LNCaP clone FGC (cell line): ENCODE results near the gene SMARCD3.

Experiments used
- DNase-seq: peaks from one replicate; pipeline ENCODE4 v3.0.0-alpha.2; 2011; ENCODE audit warnings: low read depth
- H3K4me3 ChIP-seq: 2 replicates; pipeline ENCODE4 v1.5.1; 2011; ENCODE audit warnings: mild to moderate bottlenecking, low read depth, low read length, control low read depth
- TF ChIP-seq, protein P1 (sequence below): IDR thresholded peaks from 2 replicates; pipeline ENCODE4 v1.5.1; 2012; ENCODE audit warnings: mild to moderate bottlenecking; ENCODE audit not compliant: control insufficient read depth, insufficient read depth; ENCODE audit errors: extremely low read depth

SMARCD3 gene

GRCh38 chr7:151248346-151249033, at the start of gene SMARCD3:
TSS of gene SMARCD3 (minus strand) at chr7:151248694. CDS start at chr7:151248562, 132 bp downstream.
- peak within 1 kb of the TSS; percentile 46 for H3K4me3 ChIP-seq
- DNase-seq, result no peak
- TF ChIP-seq, protein P1, sequence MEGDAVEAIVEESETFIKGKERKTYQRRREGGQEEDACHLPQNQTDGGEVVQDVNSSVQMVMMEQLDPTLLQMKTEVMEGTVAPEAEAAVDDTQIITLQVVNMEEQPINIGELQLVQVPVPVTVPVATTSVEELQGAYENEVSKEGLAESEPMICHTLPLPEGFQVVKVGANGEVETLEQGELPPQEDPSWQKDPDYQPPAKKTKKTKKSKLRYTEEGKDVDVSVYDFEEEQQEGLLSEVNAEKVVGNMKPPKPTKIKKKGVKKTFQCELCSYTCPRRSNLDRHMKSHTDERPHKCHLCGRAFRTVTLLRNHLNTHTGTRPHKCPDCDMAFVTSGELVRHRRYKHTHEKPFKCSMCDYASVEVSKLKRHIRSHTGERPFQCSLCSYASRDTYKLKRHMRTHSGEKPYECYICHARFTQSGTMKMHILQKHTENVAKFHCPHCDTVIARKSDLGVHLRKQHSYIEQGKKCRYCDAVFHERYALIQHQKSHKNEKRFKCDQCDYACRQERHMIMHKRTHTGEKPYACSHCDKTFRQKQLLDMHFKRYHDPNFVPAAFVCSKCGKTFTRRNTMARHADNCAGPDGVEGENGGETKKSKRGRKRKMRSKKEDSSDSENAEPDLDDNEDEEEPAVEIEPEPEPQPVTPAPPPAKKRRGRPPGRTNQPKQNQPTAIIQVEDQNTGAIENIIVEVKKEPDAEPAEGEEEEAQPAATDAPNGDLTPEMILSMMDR, result no peak

DNA sequence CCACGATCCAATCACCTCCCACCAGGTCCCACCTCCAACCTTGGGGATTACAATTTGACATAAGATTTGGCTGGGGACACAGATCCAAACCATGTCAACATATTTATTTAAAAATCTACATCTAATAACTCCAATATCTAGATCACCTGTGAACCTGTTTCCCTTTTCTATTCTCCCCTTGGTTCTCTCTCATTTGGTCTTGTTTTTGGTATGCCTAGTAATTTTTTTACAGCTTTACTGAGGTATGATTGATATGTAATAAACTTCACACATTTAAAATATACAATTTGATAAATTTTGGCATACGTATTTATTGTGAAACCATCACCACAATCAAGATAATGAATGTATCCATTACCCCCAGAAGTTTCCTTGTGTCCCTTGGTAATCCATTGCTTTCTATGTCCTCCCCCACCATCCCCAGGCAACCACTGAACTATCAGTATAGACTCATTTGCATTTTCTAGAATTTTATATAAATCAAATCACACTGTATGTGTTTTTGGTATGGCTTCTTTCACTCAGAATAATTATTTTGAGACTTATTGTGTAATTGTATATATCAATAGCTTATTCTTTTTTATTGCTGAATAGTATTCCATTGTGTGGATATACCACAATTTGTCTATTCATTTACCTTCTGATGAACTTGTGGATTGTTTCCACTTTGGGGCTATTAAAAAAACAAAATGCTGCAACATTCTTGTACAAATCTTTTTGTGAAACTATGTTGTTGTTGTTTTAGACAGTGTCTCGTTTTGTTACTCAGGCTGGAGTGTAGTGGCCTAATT, 47.9 kb upstream of the SMARCD3 start:
- H3K4me3 ChIP-seq, result no peak overlapping the region
- no peak for DNase-seq
- TF ChIP-seq, protein P1, result no peak

DNA sequence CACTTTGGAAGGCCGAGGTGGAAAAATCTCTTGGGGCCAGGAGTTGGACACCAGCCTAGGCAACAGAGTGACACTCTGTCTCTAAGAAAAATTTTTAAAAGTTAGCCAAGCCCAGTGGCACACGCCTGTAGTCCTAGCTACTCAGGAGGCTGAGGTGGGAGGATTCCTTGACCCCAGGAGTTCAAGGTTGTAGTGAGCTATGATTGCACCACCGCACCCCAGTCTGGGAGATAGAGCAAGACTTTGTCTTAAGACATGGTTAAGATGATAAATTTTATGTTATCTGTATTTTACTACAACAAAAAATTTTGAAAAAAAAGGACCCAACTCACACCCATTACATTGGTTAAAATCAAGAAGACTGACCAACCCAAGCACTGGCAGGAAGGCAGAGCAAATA, 44.4 kb upstream of the SMARCD3 start:
- DNase-seq, result no peak
- TF ChIP-seq, protein P1, result no peak
- no peak overlapping the region for H3K4me3 ChIP-seq

GRCh38 chr7:151291206-151291605, 42.7 kb upstream of the SMARCD3 start:
- no peak overlapping the region for H3K4me3 ChIP-seq
- TF ChIP-seq, protein P1, result no peak
- DNase-seq, result no peak

GRCh38 chr7:151290355-151290760, 41.9 kb upstream of the SMARCD3 start:
- DNase-seq, result no peak
- H3K4me3 ChIP-seq, result no peak overlapping the region
- TF ChIP-seq, protein P1, result no peak

- DNase-seq, result no peak
- H3K4me3 ChIP-seq, result no peak overlapping the region
- TF ChIP-seq, protein P1, result no peak
These were observed 41.4 kb upstream of the SMARCD3 start for GRCh38 chr7:151289891-151290290.

GRCh38 chr7:151286148-151286547, 37.7 kb upstream of the SMARCD3 start:
- H3K4me3 ChIP-seq, result no peak overlapping the region
- DNase-seq, result no peak
- TF ChIP-seq, protein P1, result no peak
